IPS-18c (cell line): Measurements from ENCODE around the gene TMEM134.
"Not testable (repeated sequence)": the region's sequence is repeated elsewhere in the genome, so short reads cannot be mapped to it uniquely, and the experiment has no call there.

ENCODE experiments used
- H3K4me3 ChIP-seq: 2 replicates; pipeline ENCODE4 v1.7.0; 2013; ENCODE audit warnings: low read depth, mild to moderate bottlenecking, low read length, moderate library complexity; ENCODE audit not compliant: insufficient read depth
- H3K9me3 ChIP-seq: one replicate; pipeline ENCODE4 v1.6.1; 2013; ENCODE audit warnings: mild to moderate bottlenecking, low read length, moderate library complexity; ENCODE audit not compliant: control insufficient read depth, insufficient read depth

Gene TMEM134

DNA sequence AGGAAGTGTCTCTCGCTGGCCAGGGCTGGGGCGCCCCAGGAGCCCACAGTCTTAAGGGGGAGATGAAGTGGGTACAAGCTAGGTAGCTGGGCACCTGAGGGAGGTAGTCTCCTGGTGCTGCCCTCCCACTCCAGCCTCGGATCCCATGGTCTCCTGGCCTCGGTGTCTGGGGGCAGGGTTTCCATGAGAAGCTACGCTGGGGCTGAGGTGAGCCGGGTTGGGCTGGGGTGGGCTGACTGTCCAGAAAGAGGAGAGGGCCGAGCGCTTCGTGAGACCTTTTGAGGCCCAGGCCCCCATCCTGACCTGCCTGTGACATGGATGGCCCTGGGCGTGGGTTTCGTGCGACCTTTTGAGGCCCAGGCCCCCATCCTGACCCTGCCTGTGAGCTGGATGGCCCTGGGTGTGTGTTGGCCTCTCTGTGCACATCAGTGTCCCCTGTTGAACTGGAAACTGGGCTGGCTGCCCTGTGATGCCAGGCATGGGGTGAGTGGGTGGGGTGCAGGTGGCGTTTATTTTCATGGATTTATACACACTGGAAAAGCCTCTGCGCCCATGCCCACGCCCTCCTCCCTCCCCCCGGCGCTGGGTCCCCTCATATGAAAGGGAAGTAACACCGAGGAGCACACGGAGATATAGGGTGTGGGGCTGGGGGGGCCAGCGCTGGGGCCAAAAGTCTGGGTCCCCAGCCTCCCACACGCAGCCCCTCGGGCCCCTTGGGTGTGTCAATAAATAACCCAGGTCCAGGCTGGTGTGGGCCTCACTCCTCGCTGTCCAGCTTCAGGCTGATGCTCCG is 22.4 kb upstream of the TMEM134 start:
- Histone ChIP-seq H3K4me3 (no peak overlapping the region), H3K9me3 (no peaks in the 10 kb centered on the region)

- no peaks in the 10 kb centered on the region for H3K9me3 ChIP-seq
- no peak overlapping the region for H3K4me3 ChIP-seq
Observed at GRCh38 chr11:67490727-67491065, 21.6 kb upstream of the TMEM134 start.

- no peak overlapping the region for H3K4me3 ChIP-seq
- no peaks in the 10 kb centered on the region for H3K9me3 ChIP-seq
Observed at GRCh38 chr11:67489885-67490726, 21.1 kb upstream of the TMEM134 start.

DNA sequence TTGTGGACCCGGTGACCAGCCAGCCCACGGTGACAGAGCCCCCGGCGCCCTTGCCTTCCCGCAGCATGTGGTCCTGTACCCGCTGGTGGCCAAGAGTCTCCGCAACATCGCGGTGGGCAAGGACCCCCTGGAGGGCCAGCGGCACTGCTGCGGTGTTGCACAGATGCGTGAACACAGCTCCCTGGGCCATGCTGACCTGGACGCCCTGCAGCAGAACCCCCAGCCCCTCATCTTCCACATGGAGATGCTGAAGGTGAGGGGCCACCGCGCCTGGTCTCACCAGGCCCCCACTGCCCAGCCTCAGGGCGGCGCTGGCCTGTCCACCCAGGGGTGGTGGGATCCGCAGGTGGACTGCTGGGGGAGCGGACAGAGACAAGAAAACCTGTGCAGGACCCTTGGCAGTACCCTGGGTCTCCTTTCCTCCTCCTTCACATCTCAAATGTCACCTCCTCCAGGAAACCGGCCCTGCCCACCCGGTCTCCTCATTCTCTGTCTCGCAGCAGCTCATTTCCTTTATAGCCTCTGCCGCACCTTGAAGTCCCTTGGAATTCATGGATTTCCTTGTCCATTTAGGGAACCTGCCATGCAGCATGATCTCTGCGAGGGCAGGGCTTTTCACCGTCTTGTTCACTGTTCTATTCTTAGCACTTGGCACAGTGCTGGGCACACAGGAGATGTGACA is 20.3 kb upstream of the TMEM134 start:
- no peaks in the 10 kb centered on the region for H3K9me3 ChIP-seq
- H3K4me3 ChIP-seq: no peak overlapping the region

DNA sequence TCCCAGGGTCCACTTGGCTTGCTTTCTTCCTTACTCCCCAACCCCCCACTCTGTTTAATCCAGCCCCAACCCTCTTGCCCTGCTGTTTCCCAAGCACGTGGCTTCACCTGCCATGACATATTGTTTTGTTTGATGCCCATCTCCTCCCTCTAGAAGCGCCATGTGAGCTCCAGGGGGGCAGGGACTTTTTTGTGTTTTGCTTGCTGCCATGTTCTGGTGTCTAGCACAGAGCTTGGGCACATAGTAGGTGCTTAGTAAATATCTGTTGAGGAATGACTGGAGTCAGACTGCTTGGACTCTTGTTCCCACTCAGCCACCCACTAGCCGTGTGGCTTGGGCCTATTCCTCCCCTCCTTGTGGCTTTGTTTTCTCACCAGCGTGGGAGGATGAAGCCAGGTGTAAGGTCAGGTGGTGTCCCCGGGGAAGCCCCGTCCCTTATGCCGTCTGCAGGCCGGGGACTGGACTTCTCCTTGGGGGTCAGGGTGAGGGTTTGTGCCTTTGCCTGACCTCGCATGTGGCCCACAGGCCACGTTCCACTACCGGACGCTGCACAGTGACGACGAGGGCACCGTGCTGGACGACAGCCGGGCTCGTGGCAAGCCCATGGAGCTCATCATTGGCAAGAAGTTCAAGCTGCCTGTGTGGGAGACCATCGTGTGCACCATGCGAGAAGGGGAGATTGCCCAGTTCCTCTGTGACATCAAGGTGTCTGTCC is 17.6 kb upstream of the TMEM134 start:
- Histone ChIP-seq H3K4me3 (no peak overlapping the region), H3K9me3 (no peaks in the 10 kb centered on the region)

GRCh38 chr11:67485873-67486361 is 16.9 kb upstream of the TMEM134 start:
- H3K9me3 ChIP-seq, H3K4me3 ChIP-seq: not testable (repeated sequence)

- H3K9me3 ChIP-seq: no peaks in the 10 kb centered on the region
- H3K4me3 ChIP-seq: no peak overlapping the region
Observed at GRCh38 chr11:67484847-67485311, 15.8 kb upstream of the TMEM134 start.

- Histone ChIP-seq H3K4me3 (no peak overlapping the region), H3K9me3 (no peaks in the 10 kb centered on the region)
Observed at GRCh38 chr11:67483831-67484665, 15.0 kb upstream of the TMEM134 start.

- no peaks in the 10 kb centered on the region for H3K9me3 ChIP-seq
- H3K4me3 ChIP-seq: peak within 1 kb of the TSS; percentile 58
Observed at GRCh38 chr11:67482827-67483798, 14.1 kb upstream of the TMEM134 start, which contains the start of gene AIP. AIP (plus strand) TSS chr11:67483026; CDS start chr11:67483159, 133 bp downstream.

GRCh38 chr11:67482275-67482826 is 13.3 kb upstream of the TMEM134 start:
- no peak overlapping the region; the same call in 1 of the 2 replicates for H3K4me3 ChIP-seq
- no peaks in the 10 kb centered on the region for H3K9me3 ChIP-seq

GRCh38 chr11:67477344-67478050 is 8.4 kb upstream of the TMEM134 start:
- not testable (repeated sequence) for H3K4me3 ChIP-seq, H3K9me3 ChIP-seq

GRCh38 chr11:67476692-67477091 is 7.6 kb upstream of the TMEM134 start:
- H3K9me3 ChIP-seq, H3K4me3 ChIP-seq: not testable (repeated sequence)

GRCh38 chr11:67472882-67473281 is 3.8 kb upstream of the TMEM134 start:
- no peak overlapping the region for H3K4me3 ChIP-seq

DNA sequence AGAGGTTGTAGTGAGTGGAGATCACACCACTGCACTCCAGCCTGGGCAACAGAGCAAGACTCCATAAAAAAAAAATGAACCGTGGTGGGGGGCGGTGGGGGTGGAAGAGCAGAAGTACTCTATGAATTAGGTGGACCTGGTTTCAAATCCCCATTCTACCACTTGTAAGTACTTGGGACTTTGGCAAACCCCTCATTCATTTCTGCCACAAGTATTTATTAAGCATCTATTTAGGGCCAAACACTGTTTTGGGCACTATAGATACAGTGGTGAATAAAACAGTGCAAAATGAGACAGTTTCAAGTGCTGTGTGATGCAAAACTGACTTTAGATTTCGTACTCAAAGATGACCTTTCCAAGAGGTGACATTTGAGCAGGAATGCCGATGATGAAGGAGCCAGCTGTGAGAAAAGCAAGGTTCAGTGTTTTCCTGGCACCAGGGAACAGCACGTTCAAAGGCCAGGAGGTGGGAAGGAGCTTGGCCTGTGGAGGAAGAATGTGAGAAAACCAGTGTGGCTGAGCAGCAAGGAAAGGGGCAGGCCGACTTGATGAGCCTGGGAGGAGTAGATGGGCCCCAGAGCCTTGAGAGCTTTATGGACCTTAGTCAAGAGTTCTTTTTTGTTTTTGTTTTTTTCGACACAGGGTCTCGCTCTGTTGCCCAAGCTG is 1.4 kb upstream of the TMEM134 start:
- H3K4me3 ChIP-seq: no peak overlapping the region
- no peaks in the 10 kb centered on the region for H3K9me3 ChIP-seq

More at GRCh38 chr11:67472882-67473281, 3.8 kb upstream of the TMEM134 start:
- H3K9me3 ChIP-seq: no peaks in the 10 kb centered on the region
